ENCODE measurements around the gene MRPS9.

MRPS9 gene

DNA sequence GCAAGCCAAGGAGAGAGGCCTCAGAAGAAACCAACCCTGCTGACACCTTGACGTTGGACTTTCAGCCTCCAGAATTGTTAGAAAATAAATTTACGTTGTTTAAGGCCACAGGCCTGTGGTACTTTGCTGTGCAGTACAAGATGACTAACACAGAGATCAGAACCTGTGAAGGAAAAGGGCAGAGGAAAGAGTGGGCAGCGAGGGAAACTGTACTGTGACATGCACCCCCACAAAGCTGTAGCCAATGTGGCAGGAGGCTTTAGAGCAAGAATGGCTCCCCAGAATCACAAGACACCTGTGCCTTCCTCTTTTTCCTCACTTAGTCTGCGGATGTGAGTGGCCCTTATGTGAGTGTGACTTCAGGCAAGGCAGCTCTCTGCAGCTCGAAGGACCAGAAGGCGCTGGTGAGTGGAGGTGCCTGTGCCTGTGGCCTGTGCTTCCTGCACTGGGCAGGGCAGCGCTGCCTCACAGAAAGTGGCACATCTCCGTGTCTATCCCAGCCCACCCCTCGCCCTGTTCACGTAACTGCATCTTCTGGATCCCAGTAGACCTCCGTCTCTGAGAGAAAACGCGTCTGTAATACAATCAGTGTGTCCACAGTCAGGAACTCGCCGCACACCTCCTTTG is 89.5 kb downstream of the MRPS9 start:
- no peaks in the 10 kb centered on the region for H3K9me3 ChIP-seq
- no peaks in the 10 kb centered on the region for H3K36me3 ChIP-seq
- intact Hi-C loops (cut with DNase I; ENCODE audit: low total_unique reads): no loop called here
- no peak for DNase-seq
- H3K4me3 ChIP-seq: no peak overlapping the region
- peaks cover 0 to 11% of the 10 kb centered on the region in 2 donors for H3K27me3 ChIP-seq
- H3K4me1 ChIP-seq: no peaks in the 10 kb centered on the region
- TF ChIP-seq, protein P1, sequence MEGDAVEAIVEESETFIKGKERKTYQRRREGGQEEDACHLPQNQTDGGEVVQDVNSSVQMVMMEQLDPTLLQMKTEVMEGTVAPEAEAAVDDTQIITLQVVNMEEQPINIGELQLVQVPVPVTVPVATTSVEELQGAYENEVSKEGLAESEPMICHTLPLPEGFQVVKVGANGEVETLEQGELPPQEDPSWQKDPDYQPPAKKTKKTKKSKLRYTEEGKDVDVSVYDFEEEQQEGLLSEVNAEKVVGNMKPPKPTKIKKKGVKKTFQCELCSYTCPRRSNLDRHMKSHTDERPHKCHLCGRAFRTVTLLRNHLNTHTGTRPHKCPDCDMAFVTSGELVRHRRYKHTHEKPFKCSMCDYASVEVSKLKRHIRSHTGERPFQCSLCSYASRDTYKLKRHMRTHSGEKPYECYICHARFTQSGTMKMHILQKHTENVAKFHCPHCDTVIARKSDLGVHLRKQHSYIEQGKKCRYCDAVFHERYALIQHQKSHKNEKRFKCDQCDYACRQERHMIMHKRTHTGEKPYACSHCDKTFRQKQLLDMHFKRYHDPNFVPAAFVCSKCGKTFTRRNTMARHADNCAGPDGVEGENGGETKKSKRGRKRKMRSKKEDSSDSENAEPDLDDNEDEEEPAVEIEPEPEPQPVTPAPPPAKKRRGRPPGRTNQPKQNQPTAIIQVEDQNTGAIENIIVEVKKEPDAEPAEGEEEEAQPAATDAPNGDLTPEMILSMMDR (IDR thresholded peaks at IDR 0.05): no peak
- H3K27ac ChIP-seq: no peak overlapping the region

DNA sequence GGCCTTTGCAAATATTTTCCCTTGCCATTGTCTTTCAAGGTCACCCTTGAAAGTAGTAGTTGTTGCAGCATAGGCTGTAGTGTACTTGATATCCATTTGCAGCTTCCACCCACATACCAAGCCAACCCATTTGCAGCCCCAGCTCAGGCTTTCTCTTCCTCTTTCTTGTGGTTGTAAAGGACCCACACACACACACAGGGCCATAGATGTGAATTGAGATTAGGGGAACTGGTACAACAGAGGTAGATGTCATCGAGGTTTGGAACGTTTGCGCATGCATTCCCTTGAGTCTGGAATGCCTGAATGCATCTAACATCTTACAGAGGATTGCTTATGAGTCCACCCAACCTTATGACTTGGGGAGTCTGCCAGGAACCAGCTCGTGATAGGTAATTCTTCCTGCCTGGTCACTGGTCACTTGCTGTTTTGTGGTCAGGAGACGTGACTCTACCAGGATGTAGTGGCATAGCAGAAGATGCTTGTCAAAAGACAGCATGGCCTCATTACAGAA is 91.9 kb downstream of the MRPS9 start:
- Histone ChIP-seq H3K27me3 (peaks cover 0 to 11% of the 10 kb centered on the region in 2 donors), H3K4me1 (no peaks in the 10 kb centered on the region), H3K27ac (no peak overlapping the region), H3K4me3 (no peak overlapping the region), H3K9me3 (no peaks in the 10 kb centered on the region), H3K36me3 (no peaks in the 10 kb centered on the region)
- TF ChIP-seq, protein P1 (IDR thresholded peaks at IDR 0.05): no peak
- no peak for DNase-seq
- intact Hi-C loops (cut with DNase I; ENCODE audit: low total_unique reads): no loop called here

DNA sequence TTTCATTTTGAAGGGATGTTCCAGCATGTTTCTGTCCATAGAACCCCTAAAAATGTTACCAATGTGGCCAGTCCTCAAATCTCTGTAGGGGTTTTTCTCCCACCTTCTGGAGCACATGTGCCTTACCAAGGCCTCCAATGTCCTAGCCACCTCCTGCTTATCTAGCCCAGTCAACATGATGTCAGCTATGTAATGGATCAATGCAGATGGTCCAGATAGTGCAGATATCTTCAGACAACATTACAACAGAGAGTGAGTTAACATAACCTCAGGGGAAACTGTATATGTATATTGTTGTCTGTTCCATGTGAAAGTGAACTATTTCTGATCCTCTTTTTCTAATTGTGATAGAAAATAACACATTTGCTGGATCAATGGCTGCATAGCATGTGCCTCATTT is 92.7 kb downstream of the MRPS9 start:
- intact Hi-C loops (cut with DNase I; ENCODE audit: low total_unique reads): no loop called here
- Histone ChIP-seq H3K4me3 (no peak overlapping the region), H3K9me3 (no peaks in the 10 kb centered on the region), H3K36me3 (no peaks in the 10 kb centered on the region), H3K27ac (no peak overlapping the region), H3K27me3 (peaks cover 0 to 8% of the 10 kb centered on the region in 2 donors), H3K4me1 (no peaks in the 10 kb centered on the region)
- TF ChIP-seq, protein P1 (IDR thresholded peaks at IDR 0.05): no peak
- no peak for DNase-seq

DNA sequence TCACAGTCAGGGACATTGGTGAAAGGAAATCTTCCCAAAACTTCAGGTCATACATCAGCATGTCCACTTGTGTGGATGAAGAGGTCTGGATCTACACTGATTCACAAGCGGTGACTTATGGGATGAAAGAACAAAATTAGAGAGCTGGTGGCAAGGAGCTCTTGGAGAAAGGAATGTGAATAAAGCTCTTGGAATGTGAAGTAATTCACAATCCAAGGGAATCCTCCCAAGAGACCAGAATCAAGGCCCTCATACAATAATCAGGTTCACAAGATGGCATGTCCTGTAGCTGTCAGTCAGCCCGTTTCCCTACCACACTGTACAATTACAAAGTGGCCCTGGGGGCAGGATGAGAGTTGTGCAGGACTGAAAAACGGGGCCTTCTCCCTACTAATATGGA is 96.2 kb downstream of the MRPS9 start:
- no peaks in the 10 kb centered on the region for H3K9me3 ChIP-seq
- H3K27ac ChIP-seq: no peak overlapping the region
- intact Hi-C loops (cut with DNase I; ENCODE audit: low total_unique reads): no loop called here
- no peaks in the 10 kb centered on the region for H3K36me3 ChIP-seq
- no peak overlapping the region for H3K4me3 ChIP-seq
- TF ChIP-seq, protein P1 (IDR thresholded peaks at IDR 0.05): no peak
- no peaks in the 10 kb centered on the region for H3K4me1 ChIP-seq
- DNase-seq: no peak
- H3K27me3 ChIP-seq: no peaks in the 10 kb centered on the region

DNA sequence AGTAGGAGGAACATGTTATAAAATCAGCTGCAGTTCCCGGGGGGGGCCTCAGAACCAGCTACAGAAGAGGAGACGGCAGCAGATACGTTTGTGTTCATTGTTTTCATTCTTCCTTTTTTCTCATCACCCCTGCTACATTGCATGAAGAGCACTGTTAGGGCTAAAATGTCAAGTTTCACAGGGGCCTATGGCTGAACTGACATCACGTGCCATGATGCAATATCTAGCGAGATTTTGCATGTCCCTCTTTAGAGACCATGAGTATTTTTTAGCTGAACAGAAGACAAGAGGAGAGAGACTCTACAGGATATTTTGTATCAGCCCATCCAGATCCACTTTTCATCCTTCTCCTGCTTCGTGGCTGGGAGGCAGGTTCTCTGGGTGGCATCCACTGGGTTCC is 97.6 kb downstream of the MRPS9 start:
- no peaks in the 10 kb centered on the region for H3K4me1 ChIP-seq
- H3K9me3 ChIP-seq: no peaks in the 10 kb centered on the region
- H3K27ac ChIP-seq: no peak overlapping the region
- TF ChIP-seq, protein P1 (IDR thresholded peaks at IDR 0.05): no peak
- DNase-seq: no peak
- intact Hi-C loops (cut with DNase I; ENCODE audit: low total_unique reads): no loop called here
- no peaks in the 10 kb centered on the region for H3K27me3 ChIP-seq
- H3K4me3 ChIP-seq: no peak overlapping the region
- H3K36me3 ChIP-seq: no peaks in the 10 kb centered on the region
